Renal cortex interstitium (tissue), 11 donors: Measurements from ENCODE around the gene RRAS2. TPM values are rescaled to one million over a fixed set of nuclear protein-coding genes. Genes with fewer than 3 reads are reported as not detected.
A peak's percentile ranks its signal among the peaks of the same experiment; 100 is the strongest.

Experiments
- DNase-seq, 11 donors: peaks; one replicate each; pipeline ENCODE4 v3.0.0-alpha.2; 2013; ENCODE audit warnings: low read depth in 9 of 11, low spot score in 4 of 11; ENCODE audit errors: extremely low read depth in 1 of 11
- polyA plus RNA-seq, 3 donors: library from polyadenylated mRNA; unstranded; fragments of 120-200 nt; gene quantifications; one replicate each; pipeline ENCODE4 v1.2.1, GENCODE V29; 2013; ENCODE audit not compliant: insufficient read length in 3 of 3

The RRAS2 gene
- polyA plus RNA-seq, 3 donors: 46.5 to 57.6 (median 48.8) TPM

DNA sequence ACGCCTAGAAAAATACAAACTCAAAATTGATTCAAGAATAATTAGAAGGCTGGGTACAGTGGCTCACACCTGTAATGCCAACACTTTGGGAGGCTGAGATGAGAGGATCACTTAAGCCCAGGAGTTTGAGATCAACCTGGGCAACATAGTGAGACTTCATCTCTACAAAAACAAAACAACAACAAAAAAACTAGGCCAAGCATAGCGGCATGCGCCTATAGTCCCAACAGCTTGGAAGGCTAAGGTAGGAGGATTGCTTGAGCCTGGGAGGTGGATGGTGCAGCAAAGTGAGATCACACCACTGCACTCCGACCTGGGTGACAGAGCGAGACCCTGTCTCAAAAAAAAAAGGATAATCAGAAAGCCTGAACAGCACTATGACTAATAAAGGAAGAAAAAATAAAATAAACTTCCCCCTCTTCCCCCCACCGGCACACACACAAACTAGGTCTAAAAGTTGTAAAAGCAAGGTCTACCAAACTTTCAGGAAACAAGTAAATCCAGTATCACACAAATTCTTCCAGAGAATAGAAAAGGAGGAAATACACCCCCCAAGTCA, 35.8 kb downstream of the RRAS2 start:
- no peak for DNase-seq

- no peak for DNase-seq
Measured at GRCh38 chr11:14322510-14322909, 36.5 kb downstream of the RRAS2 start.

- DNase-seq: no peak
Measured at GRCh38 chr11:14320020-14320419, 39.0 kb downstream of the RRAS2 start.

- DNase-seq: no peak
Measured at GRCh38 chr11:14318581-14318981, 40.4 kb downstream of the RRAS2 start.

- no peak for DNase-seq
Measured at GRCh38 chr11:14317659-14318325, 41.2 kb downstream of the RRAS2 start.

DNA sequence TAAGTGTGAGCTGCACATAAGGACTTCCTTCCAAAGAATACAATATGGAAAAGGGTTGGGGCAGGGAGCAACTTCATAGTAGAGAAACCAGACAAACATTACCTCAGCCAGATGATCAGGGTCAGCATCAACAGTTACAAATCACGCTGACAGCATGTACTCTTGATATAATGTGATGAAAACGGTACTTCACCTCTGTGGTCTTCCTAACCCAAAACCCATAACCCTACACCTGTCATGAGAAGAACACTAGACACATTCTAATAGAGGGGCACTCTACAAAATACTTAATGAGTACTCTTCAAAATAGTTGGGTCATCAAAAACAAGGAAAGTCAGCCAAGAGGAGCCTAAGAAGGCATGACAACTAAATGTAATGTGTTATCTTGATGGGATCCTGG, 43.9 kb downstream of the RRAS2 start:
- DNase-seq: no peak

DNA sequence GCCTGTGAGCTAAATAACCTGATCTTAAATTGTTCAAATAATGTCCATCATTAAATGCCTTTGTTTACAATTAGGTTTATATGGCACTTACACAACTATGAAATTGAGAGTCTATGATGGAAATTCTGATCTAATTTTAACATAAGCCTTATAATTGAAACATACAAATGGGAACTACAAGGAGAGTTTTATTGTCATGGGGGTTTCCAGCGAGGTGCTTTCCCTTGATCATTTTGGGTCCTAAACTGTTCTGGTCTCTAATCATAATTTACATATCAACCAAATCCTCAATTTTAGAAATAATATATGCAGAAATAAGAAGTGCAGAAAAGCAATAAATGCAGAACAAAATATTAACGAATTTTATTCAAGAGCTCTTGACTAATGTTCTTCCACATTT, 44.9 kb downstream of the RRAS2 start:
- no peak for DNase-seq

DNA sequence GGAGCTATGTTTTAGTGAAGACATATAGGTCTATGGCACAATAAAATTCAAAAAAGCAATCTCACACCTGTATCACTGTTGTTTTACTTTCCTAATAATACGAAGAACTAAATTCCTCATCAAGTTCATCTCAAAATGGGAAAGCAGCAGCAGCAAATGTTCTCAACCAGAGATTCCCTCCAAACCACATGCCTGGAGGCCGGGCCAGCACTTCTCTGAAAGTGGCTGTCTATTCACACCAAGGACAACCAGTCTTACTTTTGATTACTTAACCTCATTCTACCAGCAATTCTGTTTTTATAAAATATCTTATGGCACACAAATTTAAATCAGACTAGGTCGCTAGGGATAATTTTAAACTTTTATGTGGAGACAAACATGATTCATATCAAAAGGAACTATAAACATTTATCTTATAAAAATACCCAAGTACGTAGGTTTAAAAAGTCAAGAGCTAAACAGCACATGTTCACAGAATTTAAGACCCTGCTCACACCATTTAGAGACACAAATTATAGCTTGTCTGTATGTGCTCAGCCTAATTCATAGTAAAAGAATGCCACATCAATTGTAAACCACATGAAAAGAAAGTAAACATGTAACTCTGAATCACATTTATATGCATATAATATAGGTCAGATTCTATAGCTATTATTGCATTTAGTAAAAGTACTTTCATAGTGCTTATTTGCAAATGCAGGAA, 46.1 kb downstream of the RRAS2 start:
- no peak for DNase-seq

GRCh38 chr11:14310679-14311078, 48.3 kb downstream of the RRAS2 start:
- DNase-seq: no peak

DNA sequence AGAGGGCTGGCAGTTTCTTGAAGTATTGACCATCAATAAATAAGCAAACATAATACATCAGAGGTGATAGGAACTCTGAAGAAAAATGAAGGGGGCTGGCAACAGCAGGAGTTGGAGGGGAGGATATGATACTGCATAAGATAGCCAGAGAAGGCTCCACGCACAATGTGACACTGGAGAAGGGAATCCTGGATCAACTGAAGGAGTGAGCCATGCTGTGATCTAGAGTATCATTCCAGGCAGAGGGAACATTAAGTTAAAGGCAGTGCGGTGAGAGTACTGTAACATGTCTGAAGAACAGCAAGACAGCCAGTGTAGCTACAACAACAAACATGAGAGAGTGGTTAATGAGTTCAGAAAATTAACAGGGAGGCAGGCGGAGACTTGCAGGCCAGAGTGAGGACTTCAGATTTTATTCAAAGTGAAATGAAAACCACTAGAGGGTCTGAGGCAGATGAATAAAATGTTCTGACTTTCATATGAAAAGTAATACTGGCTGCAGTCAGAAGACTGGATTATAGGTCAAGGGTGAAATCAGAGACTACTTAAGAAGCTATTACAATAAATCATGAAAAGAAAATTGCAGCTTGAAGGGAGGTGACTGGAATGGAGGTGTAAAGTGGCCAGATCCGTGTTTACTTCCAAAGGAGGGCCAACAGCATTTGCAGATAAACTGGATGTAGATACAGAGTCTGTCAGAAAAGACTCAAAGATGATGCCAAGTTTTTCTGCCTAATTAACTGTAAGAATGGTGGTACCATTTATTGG, 49.4 kb downstream of the RRAS2 start:
- peak in 1 of 11 donors; percentile 5 for DNase-seq

GRCh38 chr11:14308897-14309387, 50.0 kb downstream of the RRAS2 start:
- DNase-seq: no peak

GRCh38 chr11:14308114-14308896, 50.7 kb downstream of the RRAS2 start:
- peak in 3 of 11 donors; percentile 17 to 43 (median 29) for DNase-seq

GRCh38 chr11:14306481-14306880, 52.5 kb downstream of the RRAS2 start:
- DNase-seq: no peak

DNA sequence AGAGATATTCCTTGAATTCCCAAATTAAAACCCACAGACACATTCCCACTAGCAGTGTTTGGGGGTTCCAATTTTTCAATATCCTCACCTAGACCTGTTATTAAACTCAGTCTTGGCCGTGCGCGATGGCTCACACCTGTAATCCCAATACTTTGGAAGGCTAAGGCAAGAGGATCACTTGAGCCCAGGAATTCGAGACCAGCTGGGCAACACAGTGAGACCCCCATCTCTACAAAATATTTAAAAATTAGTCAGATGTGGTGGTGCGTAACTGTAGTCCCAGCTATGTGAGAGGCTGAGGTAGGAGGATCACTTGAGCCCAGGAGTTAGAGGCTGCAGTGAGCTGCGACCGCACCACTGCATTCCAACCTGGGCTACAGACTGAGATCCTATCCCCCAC, 53.3 kb downstream of the RRAS2 start:
- DNase-seq: no peak

DNA sequence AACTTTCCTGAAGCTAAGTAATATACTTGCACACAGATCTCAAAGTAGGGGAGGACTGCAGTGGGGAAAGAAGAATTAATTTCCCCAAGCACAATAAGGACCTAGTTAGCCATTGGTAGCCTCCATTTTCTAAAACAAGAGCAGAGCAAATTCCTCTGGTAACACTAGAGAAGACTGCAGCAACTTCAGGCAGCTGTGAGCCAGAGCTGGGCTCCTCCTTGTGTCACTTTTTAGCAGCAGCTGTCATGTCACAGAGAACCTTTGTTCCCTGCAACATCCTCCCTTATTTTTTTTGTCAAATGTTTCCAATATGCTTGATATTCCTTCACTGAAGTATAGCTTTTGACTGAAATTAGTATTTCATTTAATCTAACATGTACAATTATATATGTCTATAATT, 54.4 kb downstream of the RRAS2 start:
- no peak for DNase-seq

DNA sequence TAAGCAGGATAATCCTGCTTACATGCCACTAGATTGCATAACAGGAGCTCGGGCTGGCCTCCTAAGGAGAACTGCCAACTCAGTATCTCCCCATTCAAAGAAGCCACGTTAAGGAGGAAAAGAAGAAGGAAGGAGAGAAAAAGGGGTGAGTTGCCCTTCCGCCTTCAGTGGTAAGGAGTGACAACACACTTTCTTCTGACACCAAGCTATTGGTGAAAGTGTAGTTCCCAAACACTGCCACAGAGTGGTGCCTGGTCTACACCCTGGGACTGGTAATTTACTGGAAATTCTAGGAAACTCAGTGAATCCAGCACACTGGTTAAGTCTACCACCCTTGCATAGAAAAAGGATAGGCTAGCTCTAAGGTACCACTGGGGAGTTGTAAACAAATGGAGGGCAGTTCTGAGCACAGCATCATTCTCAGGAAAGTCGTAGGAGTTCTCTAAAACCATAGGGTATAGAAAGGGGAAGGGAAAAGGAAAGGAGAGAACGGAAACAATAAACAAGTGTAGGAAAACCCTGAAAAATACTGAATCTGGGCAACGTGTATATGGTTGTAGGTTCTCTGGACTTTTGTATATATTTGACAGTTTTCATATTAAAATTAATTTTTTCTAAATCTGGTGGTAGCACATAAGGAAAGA, 58.2 kb downstream of the RRAS2 start:
- DNase-seq: peak in 7 of 11 donors; percentile 19 to 46 (median 39)

GRCh38 chr11:14299921-14300320, 59.1 kb downstream of the RRAS2 start:
- no peak for DNase-seq

DNA sequence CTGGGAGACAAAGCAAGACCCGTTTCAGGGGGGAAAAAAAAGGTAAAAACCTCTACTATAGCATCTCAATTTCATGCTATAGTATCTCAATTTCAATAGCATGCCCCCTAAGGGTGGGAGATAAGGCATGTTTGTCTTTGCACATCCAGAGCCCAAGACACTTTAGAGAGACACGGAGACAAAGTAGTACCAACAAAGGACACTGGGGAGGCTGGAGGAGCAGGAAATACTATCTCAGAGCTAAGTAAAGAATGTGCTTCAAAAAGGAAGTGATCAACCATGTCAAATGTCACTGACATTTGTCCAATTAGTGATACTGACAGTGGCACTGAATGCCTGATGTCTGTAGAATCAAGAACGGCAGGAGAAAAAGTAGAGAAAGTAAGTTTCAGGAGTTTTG, 68.6 kb downstream of the RRAS2 start:
- no peak for DNase-seq
